H9 (cell line): ENCODE data around the gene ABCG8. TPM values are rescaled to one million over a fixed set of nuclear protein-coding genes. Genes with fewer than 3 reads are reported as not detected.

Experiments used
- DNase-seq: peaks from one replicate; pipeline ENCODE4 v3.0.0-alpha.2; 2017
- H2AFZ ChIP-seq: one replicate; pipeline ENCODE4 v1.6.1; 2013; ENCODE audit warnings: mild to moderate bottlenecking, low read length, control low read depth, moderate library complexity
- H2AK5ac ChIP-seq: 2 replicates; pipeline ENCODE4 v1.6.1; 2013; ENCODE audit warnings: low read length, control low read depth, mixed read lengths; ENCODE audit not compliant: insufficient read length
- H2BK120ac ChIP-seq: one replicate; pipeline ENCODE4 v1.6.1; 2013; ENCODE audit warnings: low read depth, mild to moderate bottlenecking, low read length, control low read depth, inconsistent platforms; ENCODE audit not compliant: poor library complexity, severe bottlenecking
- H2BK12ac ChIP-seq: 2 replicates; pipeline ENCODE4 v1.6.1; 2013; ENCODE audit warnings: low read length, control low read depth, mixed read lengths, low read depth; ENCODE audit not compliant: insufficient read length
- H2BK15ac ChIP-seq: 2 replicates; pipeline ENCODE4 v1.6.1; 2013; ENCODE audit warnings: low read depth, low read length, control low read depth
- H2BK20ac ChIP-seq: one replicate; pipeline ENCODE4 v1.6.1; 2013; ENCODE audit warnings: low read depth, mild to moderate bottlenecking, low read length, control low read depth, inconsistent platforms; ENCODE audit not compliant: poor library complexity, severe bottlenecking
- H2BK5ac ChIP-seq: 2 replicates; pipeline ENCODE4 v1.6.1; 2013; ENCODE audit warnings: low read length, control low read depth, mixed read lengths; ENCODE audit not compliant: insufficient read length
- H3K14ac ChIP-seq: 2 replicates; pipeline ENCODE4 v1.6.1; 2013; ENCODE audit warnings: low read length, control low read depth; ENCODE audit not compliant: insufficient read depth
- H3K18ac ChIP-seq: 2 replicates; pipeline ENCODE4 v1.6.1; 2013; ENCODE audit warnings: low read depth, mild to moderate bottlenecking, mixed read lengths, low read length, control low read depth; ENCODE audit not compliant: insufficient read length
- H3K23ac ChIP-seq: 2 replicates; pipeline ENCODE4 v1.6.1; 2013; ENCODE audit warnings: low read length, control low read depth, mixed read lengths, low read depth; ENCODE audit not compliant: insufficient read length
- H3K23me2 ChIP-seq: 2 replicates; pipeline ENCODE4 v1.6.1; 2013; ENCODE audit warnings: low read depth, mild to moderate bottlenecking, mixed read lengths, low read length, control low read depth; ENCODE audit not compliant: insufficient read length, poor library complexity, severe bottlenecking
- H3K27ac ChIP-seq: 2 replicates; pipeline ENCODE4 v1.5.1; 2013; ENCODE audit warnings: low read length, control low read depth, mixed read lengths, low read depth; ENCODE audit not compliant: insufficient read length
- H3K27me3 ChIP-seq: 2 replicates; pipeline ENCODE4 v1.6.1; 2013; ENCODE audit warnings: low read length, control low read depth, inconsistent platforms; ENCODE audit not compliant: insufficient read depth
- H3K4ac ChIP-seq: 2 replicates; pipeline ENCODE4 v1.6.1; 2013; ENCODE audit warnings: low read depth, mild to moderate bottlenecking, control low read depth, inconsistent platforms, low read length, moderate library complexity
- H3K4me1 ChIP-seq: 2 replicates; pipeline ENCODE4 v1.6.1; 2013; ENCODE audit warnings: low read length, control low read depth, inconsistent platforms; ENCODE audit not compliant: insufficient read depth
- H3K4me2 ChIP-seq: 2 replicates; pipeline ENCODE4 v1.6.1; 2013; ENCODE audit warnings: low read length, control low read depth, mixed read lengths; ENCODE audit not compliant: insufficient read length, insufficient read depth
- H3K56ac ChIP-seq: 2 replicates; pipeline ENCODE4 v1.6.1; 2013; ENCODE audit warnings: low read depth, mild to moderate bottlenecking, mixed read lengths, low read length, control low read depth; ENCODE audit not compliant: insufficient read length
- H3K79me1 ChIP-seq: 2 replicates; pipeline ENCODE4 v1.6.1; 2013; ENCODE audit warnings: low read depth, mild to moderate bottlenecking, moderate library complexity, low read length, control low read depth, inconsistent platforms; ENCODE audit not compliant: insufficient read depth, poor library complexity, severe bottlenecking
- H3K79me2 ChIP-seq: 2 replicates; pipeline ENCODE4 v1.6.1; 2013; ENCODE audit warnings: low read length, control low read depth, inconsistent platforms; ENCODE audit not compliant: insufficient read depth
- H3K9ac ChIP-seq: 2 replicates; pipeline ENCODE4 v1.6.1; 2013; ENCODE audit warnings: low read length, control low read depth, mixed read lengths; ENCODE audit not compliant: insufficient read length; ENCODE audit errors: extremely low read depth
- H3K9me3 ChIP-seq: one replicate; pipeline ENCODE4 v1.6.1; 2013; ENCODE audit warnings: low read depth, low read length, inconsistent platforms; ENCODE audit not compliant: control insufficient read depth
- H3T11ph ChIP-seq: one replicate; pipeline ENCODE4 v1.6.1; 2013; ENCODE audit warnings: mild to moderate bottlenecking, low read length, control low read depth, inconsistent platforms
- H4K20me1 ChIP-seq: one replicate; pipeline ENCODE4 v1.6.1; 2013; ENCODE audit not compliant: control insufficient read depth, insufficient read length, insufficient read depth
- H4K5ac ChIP-seq: 2 replicates; pipeline ENCODE4 v1.6.1; 2013; ENCODE audit warnings: low read depth, mild to moderate bottlenecking, mixed read lengths, low read length, control low read depth; ENCODE audit not compliant: insufficient read length
- H4K8ac ChIP-seq: replicated peaks from 2 replicates; pipeline ENCODE4 v1.6.1; 2013; ENCODE audit warnings: low read length, control low read depth, mixed read lengths, low read depth; ENCODE audit not compliant: insufficient read length
- H4K91ac ChIP-seq: 2 replicates; pipeline ENCODE4 v1.6.1; 2013; ENCODE audit warnings: low read depth, mild to moderate bottlenecking, moderate library complexity, mixed read lengths, low read length, control low read depth; ENCODE audit not compliant: insufficient read length
- H3K27ac Mint-ChIP-seq, 3 experiments: 2 replicates in 2 of 3; 3 replicates in 1 of 3; pipeline ENCODE4 v1.8.0; 2020 to 2021; ENCODE audit warnings: mixed read lengths in 3 of 3, mild to moderate bottlenecking in 1 of 3, moderate library complexity in 1 of 3
- H3K27me3 Mint-ChIP-seq: 2 replicates; pipeline ENCODE4 v1.8.0; 2021; ENCODE audit warnings: low read depth, mild to moderate bottlenecking, moderate library complexity, mixed read lengths
- H3K36me3 Mint-ChIP-seq, 3 experiments: 2 replicates in 2 of 3; 3 replicates in 1 of 3; pipeline ENCODE4 v1.8.0; 2020 to 2021; ENCODE audit warnings: low read depth in 3 of 3, mixed read lengths in 3 of 3; ENCODE audit not compliant: insufficient read depth in 1 of 3
- H3K4me1 Mint-ChIP-seq, 2 experiments: 2 replicates each; pipeline ENCODE4 v1.8.0; 2020; ENCODE audit warnings: mixed read lengths in 2 of 2
- H3K4me3 Mint-ChIP-seq, 2 experiments: 2 replicates in 1 of 2; 3 replicates in 1 of 2; pipeline ENCODE4 v1.8.0; 2020 to 2021; ENCODE audit warnings: mild to moderate bottlenecking in 2 of 2, mixed read lengths in 2 of 2, moderate library complexity in 1 of 2
- H3K9me3 Mint-ChIP-seq, 2 experiments: 2 replicates in 1 of 2; 3 replicates in 1 of 2; pipeline ENCODE4 v1.8.0; 2020; ENCODE audit warnings: mild to moderate bottlenecking in 2 of 2, mixed read lengths in 2 of 2, moderate library complexity in 1 of 2
- CTCF ChIP-seq: fragments of 200-600 bp; sonication (generic); conservative IDR thresholded peaks from 3 replicates; pipeline ENCODE4 v1.8.0; 2021; ENCODE audit warnings: antibody characterized with exemption, mild to moderate bottlenecking
- WGBS: extraction: QIAGEN DNeasy Blood & Tissue Kit; methylation state at CpG from one replicate; pipeline ENCODE4 v1.1.7; 2013; ENCODE audit warnings: missing lambda C conversion rate, low lambda C conversion rate, mixed read lengths; ENCODE audit not compliant: insufficient read length; ENCODE audit errors: extremely low coverage; 5-methylcytosine and 5-hydroxymethylcytosine counted together
- total RNA-seq: library from RNA; stranded (reverse); gene quantifications from 2 replicates; pipeline ENCODE4 v1.2.1, GENCODE V29; 2021

Gene ABCG8
- total RNA-seq, 1 experiment from 2014 or later: not detected

GRCh38 chr2:43831543-43832294 is 7.1 kb upstream of the ABCG8 start:
- no peak overlapping the region for H2AFZ ChIP-seq
- H3K9me3 Mint-ChIP-seq: no peaks in the 10 kb centered on the region
- no peak for TF ChIP-seq CTCF

More at GRCh38 chr2:43831543-43832294, 7.1 kb upstream of the ABCG8 start:
- no peak overlapping the region for H3T11ph ChIP-seq
- H3K79me2 ChIP-seq: no peaks in the 10 kb centered on the region
- H4K91ac ChIP-seq: no peak overlapping the region
- no peaks in the 10 kb centered on the region for H3K23me2 ChIP-seq
- no peaks in the 10 kb centered on the region for H3K79me1 ChIP-seq
- H2BK15ac ChIP-seq: no peak overlapping the region
- no peak overlapping the region for H3K27ac ChIP-seq
- Mint-ChIP-seq H3K36me3 (no peaks in the 10 kb centered on the region), H3K4me1 (no peaks in the 10 kb centered on the region), H3K27me3 (no peaks in the 10 kb centered on the region), H3K4me3 (no peak overlapping the region), H3K27ac (no peak overlapping the region)
- no peak overlapping the region for H3K9ac ChIP-seq
- no peak overlapping the region for H2BK20ac ChIP-seq
- no peak overlapping the region; the same call in 1 of the 2 replicates for H3K14ac ChIP-seq
- H4K8ac ChIP-seq: no peak overlapping the region
- no peak overlapping the region for H3K56ac ChIP-seq
- no peak overlapping the region for H2BK5ac ChIP-seq
- WGBS: no CpG with 5 or more reads among the region's 54 CpGs
- H3K4me2 ChIP-seq: no peak overlapping the region
- no peak overlapping the region for H3K18ac ChIP-seq
- no peak overlapping the region for H4K5ac ChIP-seq
- no peak overlapping the region for H3K4ac ChIP-seq
- H2AK5ac ChIP-seq: no peak overlapping the region
- no peak for DNase-seq
- no peaks in the 10 kb centered on the region for H3K9me3 ChIP-seq
- H2BK12ac ChIP-seq: no peak overlapping the region
- no peak overlapping the region for H3K23ac ChIP-seq
- H3K4me1 ChIP-seq: no peaks in the 10 kb centered on the region
- H4K20me1 ChIP-seq: no peaks in the 10 kb centered on the region
- no peaks in the 10 kb centered on the region for H3K27me3 ChIP-seq
- no peak overlapping the region for H2BK120ac ChIP-seq
